BE2C (cell line): ENCODE data around the gene MESD.
A peak's percentile ranks its signal among the peaks of the same experiment; 100 is the strongest.

Source experiments
- DNase-seq: peaks from one replicate; pipeline ENCODE4 v3.0.0-alpha.2; 2020
- H3K27me3 ChIP-seq: fragments of 250-450 bp; sonication (Bioruptor Pico); 2 replicates; pipeline ENCODE4 v1.5.1; 2020; ENCODE audit warnings: mild to moderate bottlenecking
- H3K36me3 ChIP-seq: fragments of 250-450 bp; sonication (Bioruptor Pico); 2 replicates; pipeline ENCODE4 v1.5.1; 2020; ENCODE audit warnings: mild to moderate bottlenecking
- H3K4me1 ChIP-seq: fragments of 250-450 bp; sonication (Bioruptor Pico); 2 replicates; pipeline ENCODE4 v1.5.1; 2020
- H3K4me3 ChIP-seq: 2 replicates; pipeline ENCODE4 v1.5.1; 2011; ENCODE audit warnings: low read depth, low read length
- H3K9me3 ChIP-seq: fragments of 250-450 bp; sonication (Bioruptor Pico); 2 replicates; pipeline ENCODE4 v1.5.1; 2020
- TF ChIP-seq, protein P1 (sequence below): IDR thresholded peaks from 2 replicates; pipeline ENCODE4 v1.5.1; 2012; ENCODE audit warnings: mild to moderate bottlenecking, low read depth, low read length

Gene MESD

DNA sequence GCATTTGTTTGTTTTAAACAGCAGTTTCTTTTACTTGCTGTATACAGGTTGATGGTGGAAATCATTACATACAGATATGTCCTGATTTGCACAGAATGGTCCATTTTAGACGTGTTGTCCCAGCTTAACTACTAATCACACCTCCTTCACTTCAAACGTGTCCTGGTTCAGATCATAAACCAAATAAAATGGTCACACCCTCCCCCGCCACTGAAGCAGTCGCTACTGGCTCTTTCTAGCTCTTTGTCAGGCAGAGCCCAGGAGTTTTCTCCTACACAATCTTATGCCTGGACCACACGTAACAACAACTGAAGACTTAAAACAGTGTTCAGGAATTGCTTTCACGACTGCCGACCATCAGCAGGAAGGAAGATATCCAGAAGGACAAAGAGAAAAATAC, 73.6 kb downstream of the MESD start:
- Histone ChIP-seq H3K9me3 (no peaks in the 10 kb centered on the region), H3K27me3 (no peaks in the 10 kb centered on the region), H3K36me3 (no peaks in the 10 kb centered on the region), H3K4me3 (no peak overlapping the region), H3K4me1 (no peaks in the 10 kb centered on the region)
- TF ChIP-seq, protein P1, sequence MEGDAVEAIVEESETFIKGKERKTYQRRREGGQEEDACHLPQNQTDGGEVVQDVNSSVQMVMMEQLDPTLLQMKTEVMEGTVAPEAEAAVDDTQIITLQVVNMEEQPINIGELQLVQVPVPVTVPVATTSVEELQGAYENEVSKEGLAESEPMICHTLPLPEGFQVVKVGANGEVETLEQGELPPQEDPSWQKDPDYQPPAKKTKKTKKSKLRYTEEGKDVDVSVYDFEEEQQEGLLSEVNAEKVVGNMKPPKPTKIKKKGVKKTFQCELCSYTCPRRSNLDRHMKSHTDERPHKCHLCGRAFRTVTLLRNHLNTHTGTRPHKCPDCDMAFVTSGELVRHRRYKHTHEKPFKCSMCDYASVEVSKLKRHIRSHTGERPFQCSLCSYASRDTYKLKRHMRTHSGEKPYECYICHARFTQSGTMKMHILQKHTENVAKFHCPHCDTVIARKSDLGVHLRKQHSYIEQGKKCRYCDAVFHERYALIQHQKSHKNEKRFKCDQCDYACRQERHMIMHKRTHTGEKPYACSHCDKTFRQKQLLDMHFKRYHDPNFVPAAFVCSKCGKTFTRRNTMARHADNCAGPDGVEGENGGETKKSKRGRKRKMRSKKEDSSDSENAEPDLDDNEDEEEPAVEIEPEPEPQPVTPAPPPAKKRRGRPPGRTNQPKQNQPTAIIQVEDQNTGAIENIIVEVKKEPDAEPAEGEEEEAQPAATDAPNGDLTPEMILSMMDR: no peak
- no peak for DNase-seq

DNA sequence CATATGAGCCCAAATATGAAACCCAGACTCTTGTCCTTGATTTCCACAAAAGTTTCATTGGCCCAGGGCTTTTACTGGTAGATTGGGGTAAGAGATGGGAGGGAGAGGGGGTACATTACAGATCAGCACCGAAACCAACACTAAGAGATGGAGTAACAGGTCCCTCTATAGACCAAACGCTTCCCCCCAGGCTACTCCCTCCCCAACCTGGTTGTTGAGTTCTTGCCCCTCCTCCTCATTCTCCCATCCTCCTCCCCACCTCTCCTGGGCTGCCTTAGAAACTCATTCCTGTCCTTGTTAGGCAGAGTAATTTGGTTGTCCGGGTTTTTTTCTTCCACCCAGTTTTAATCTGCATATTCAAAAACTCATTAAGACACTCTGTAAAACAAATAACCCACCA, 74.1 kb downstream of the MESD start:
- TF ChIP-seq, protein P1: no peak
- no peak for DNase-seq
- Histone ChIP-seq H3K4me3 (no peak overlapping the region), H3K4me1 (no peaks in the 10 kb centered on the region), H3K27me3 (no peaks in the 10 kb centered on the region), H3K9me3 (no peaks in the 10 kb centered on the region), H3K36me3 (no peaks in the 10 kb centered on the region)

GRCh38 chr15:80913541-80913940, 76.1 kb downstream of the MESD start:
- TF ChIP-seq, protein P1: no peak

DNA sequence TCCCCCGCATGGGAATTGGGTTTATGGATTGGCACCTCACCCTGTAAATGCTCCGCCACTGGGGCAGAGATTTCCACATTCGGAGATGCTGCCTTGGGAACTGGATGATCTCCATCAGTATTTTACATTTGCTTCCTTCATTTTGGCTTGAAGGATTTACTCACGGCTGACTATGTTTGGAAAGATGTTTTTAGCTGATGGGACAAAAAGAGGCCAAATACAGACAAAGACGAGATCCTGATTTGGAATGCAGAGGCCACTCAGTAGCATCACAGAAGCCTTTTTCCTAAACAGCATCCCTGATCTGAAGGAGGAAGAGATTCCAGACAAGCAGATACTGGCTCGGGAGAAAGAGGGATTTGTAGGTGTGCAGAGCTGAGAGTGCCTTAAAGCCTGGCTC, 76.9 kb downstream of the MESD start:
- Histone ChIP-seq H3K27me3 (no peaks in the 10 kb centered on the region), H3K4me3 (no peak overlapping the region), H3K4me1 (no peaks in the 10 kb centered on the region), H3K36me3 (no peaks in the 10 kb centered on the region), H3K9me3 (no peaks in the 10 kb centered on the region)
- TF ChIP-seq, protein P1: no peak
- no peak for DNase-seq

More at GRCh38 chr15:80913541-80913940, 76.1 kb downstream of the MESD start:
- Histone ChIP-seq H3K9me3 (no peaks in the 10 kb centered on the region), H3K36me3 (no peaks in the 10 kb centered on the region), H3K27me3 (no peaks in the 10 kb centered on the region), H3K4me1 (no peaks in the 10 kb centered on the region), H3K4me3 (no peak overlapping the region)
- no peak for DNase-seq

DNA sequence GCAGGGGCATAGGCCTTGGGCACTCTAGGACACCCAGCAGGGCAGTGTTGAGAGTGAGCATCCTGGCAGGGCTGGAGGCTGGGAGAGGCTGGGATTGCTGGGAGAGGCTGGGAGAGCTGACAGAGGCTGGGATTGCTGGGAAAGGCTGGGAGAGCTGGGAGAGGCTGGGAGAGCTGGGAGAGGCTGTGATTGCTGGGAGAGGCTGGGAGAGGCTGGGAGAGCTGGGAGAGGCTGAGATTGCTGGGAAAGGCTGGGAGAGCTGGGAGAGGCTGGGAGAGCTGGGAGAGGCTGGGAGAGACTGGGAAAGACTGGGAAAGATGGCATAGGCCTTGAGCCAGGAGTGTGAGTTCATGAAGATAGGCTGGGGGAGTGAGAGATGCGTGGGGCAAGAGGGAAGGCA, 77.8 kb downstream of the MESD start:
- Histone ChIP-seq H3K4me3 (no peak overlapping the region), H3K36me3 (no peaks in the 10 kb centered on the region), H3K4me1 (no peaks in the 10 kb centered on the region), H3K27me3 (no peaks in the 10 kb centered on the region), H3K9me3 (no peaks in the 10 kb centered on the region)
- TF ChIP-seq, protein P1: no peak
- no peak for DNase-seq

- H3K36me3 ChIP-seq: no peaks in the 10 kb centered on the region
- no peak overlapping the region for H3K4me3 ChIP-seq
- H3K27me3 ChIP-seq: no peaks in the 10 kb centered on the region
- DNase-seq: peak; percentile 26
- TF ChIP-seq, protein P1: no peak
- no peaks in the 10 kb centered on the region for H3K4me1 ChIP-seq
- no peaks in the 10 kb centered on the region for H3K9me3 ChIP-seq
Measured at GRCh38 chr15:80906159-80906766, 83.4 kb downstream of the MESD start.
